HG02798 (cell line): ENCODE results near the gene KRT85.

Experiments
- ATAC-seq: cut with Tn5 transposase; IDR thresholded peaks from one replicate; pipeline ENCODE4 v1.9.1; 2021; ENCODE audit warnings: mild to moderate bottlenecking; ENCODE audit not compliant: unreplicated experiment, poor library complexity

KRT85 gene

GRCh38 chr12:52369809-52370208, 2.5 kb upstream of the KRT85 start:
- no peak for ATAC-seq

GRCh38 chr12:52369211-52369610, 1.9 kb upstream of the KRT85 start:
- no peak for ATAC-seq

GRCh38 chr12:52368508-52368907, 1.2 kb upstream of the KRT85 start:
- ATAC-seq, result no peak

GRCh38 chr12:52367876-52368275, 595 bp upstream of the KRT85 start:
- ATAC-seq, result no peak

GRCh38 chr12:52364901-52365489, 2.3 kb downstream of the KRT85 start:
- ATAC-seq, result no peak

GRCh38 chr12:52364061-52364460, 3.2 kb downstream of the KRT85 start:
- no peak for ATAC-seq

- ATAC-seq, result no peak
Measured at GRCh38 chr12:52363111-52363679, 4.1 kb downstream of the KRT85 start.

GRCh38 chr12:52362118-52362726, 5.1 kb downstream of the KRT85 start:
- no peak for ATAC-seq

- ATAC-seq, result no peak
Measured at GRCh38 chr12:52361553-52361952, 5.7 kb downstream of the KRT85 start.

GRCh38 chr12:52360663-52361271, 6.5 kb downstream of the KRT85 start:
- ATAC-seq, result no peak

- no peak for ATAC-seq
Measured at GRCh38 chr12:52360106-52360662, 7.1 kb downstream of the KRT85 start.

- ATAC-seq, result no peak
Measured at GRCh38 chr12:52359621-52360061, 7.6 kb downstream of the KRT85 start.

GRCh38 chr12:52358575-52359350, 8.5 kb downstream of the KRT85 start:
- peak; percentile 86 for ATAC-seq

- no peak for ATAC-seq
Measured at GRCh38 chr12:52356762-52357580, 10.3 kb downstream of the KRT85 start.

- ATAC-seq, result no peak
Measured at GRCh38 chr12:52356031-52356761, 11.1 kb downstream of the KRT85 start.

GRCh38 chr12:52355176-52355575, 12.1 kb downstream of the KRT85 start:
- no peak for ATAC-seq

- no peak for ATAC-seq
Measured at GRCh38 chr12:52354200-52354599, 13.1 kb downstream of the KRT85 start.

GRCh38 chr12:52353766-52354165, 13.5 kb downstream of the KRT85 start:
- no peak for ATAC-seq

GRCh38 chr12:52352951-52353350, 14.3 kb downstream of the KRT85 start:
- ATAC-seq, result no peak
